ENCODE results near the gene NXPE4.

DNA sequence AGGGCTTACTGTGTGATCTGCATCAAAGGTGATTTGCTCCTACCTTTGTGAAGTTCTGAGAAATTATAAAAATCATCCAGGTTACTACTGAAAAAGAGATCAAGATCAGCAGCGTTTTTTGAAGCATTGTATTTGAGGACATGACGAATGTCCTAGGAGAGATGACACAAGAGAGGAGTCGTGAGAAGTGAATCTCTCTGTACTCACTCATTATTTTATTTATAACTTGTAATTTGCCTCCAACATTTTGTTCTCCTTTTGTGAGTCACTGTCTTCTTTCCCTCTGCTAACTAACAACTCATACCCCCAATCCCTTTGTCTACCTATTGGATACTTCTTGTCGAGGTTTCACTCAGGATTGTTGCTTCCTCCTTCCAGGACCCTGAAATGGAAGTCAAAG lies 44.5 kb downstream of the NXPE4 start:
- TF ChIP-seq, protein P1, sequence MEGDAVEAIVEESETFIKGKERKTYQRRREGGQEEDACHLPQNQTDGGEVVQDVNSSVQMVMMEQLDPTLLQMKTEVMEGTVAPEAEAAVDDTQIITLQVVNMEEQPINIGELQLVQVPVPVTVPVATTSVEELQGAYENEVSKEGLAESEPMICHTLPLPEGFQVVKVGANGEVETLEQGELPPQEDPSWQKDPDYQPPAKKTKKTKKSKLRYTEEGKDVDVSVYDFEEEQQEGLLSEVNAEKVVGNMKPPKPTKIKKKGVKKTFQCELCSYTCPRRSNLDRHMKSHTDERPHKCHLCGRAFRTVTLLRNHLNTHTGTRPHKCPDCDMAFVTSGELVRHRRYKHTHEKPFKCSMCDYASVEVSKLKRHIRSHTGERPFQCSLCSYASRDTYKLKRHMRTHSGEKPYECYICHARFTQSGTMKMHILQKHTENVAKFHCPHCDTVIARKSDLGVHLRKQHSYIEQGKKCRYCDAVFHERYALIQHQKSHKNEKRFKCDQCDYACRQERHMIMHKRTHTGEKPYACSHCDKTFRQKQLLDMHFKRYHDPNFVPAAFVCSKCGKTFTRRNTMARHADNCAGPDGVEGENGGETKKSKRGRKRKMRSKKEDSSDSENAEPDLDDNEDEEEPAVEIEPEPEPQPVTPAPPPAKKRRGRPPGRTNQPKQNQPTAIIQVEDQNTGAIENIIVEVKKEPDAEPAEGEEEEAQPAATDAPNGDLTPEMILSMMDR (IDR thresholded peaks at IDR 0.05; ENCODE audit: insufficient read depth, low read length, poor library complexity, severe bottlenecking), result no peak
- TF ChIP-seq EZH2phosphoT487 (conservative IDR thresholded peaks at IDR 0.05; ENCODE audit: low read length), result no peak
